Panc1 (cell line): Measurements from ENCODE around the gene DCANP1. TPM values are rescaled to one million over a fixed set of nuclear protein-coding genes. Genes with fewer than 3 reads are reported as not detected.

Source experiments
- ATAC-seq: fragments of 200-7000 bp; cut with Tn5 transposase; 2 replicates; pipeline ENCODE4 v1.9.1; 2020; ENCODE audit warnings: mild to moderate bottlenecking, moderate library complexity
- BruUV-seq: library from RNA; stranded (reverse); fragments of 400-500 nt; replicated peaks from 2 replicates; lab custom pipeline; 2021; lab: Mats Ljungman, UMichigan
- CTCF ChIA-PET: fragments of 300-600 bp; sonication (Branson Sonifier 250); formaldehyde crosslinking; loops from one replicate; lab custom pipeline; 2022; ENCODE audit warnings: antibody characterized with exemption; lab: Charles Lee
- POLR2A ChIA-PET: fragments of 300-600 bp; sonication (Branson Sonifier 250); formaldehyde crosslinking; loops from one replicate; lab custom pipeline; 2022; ENCODE audit warnings: antibody characterized with exemption; lab: Charles Lee
- DNase-seq: peaks from one replicate; pipeline ENCODE4 v3.0.0-alpha.2; 2010; ENCODE audit warnings: low read depth, low spot score
- H3K27ac ChIP-seq: 2 replicates; pipeline ENCODE4 v1.5.1; 2011; ENCODE audit warnings: mild to moderate bottlenecking, low read length, inconsistent platforms
- H3K27me3 ChIP-seq: fragments of 200-500 bp; sonication (Bioruptor generic); 2 replicates; pipeline ENCODE4 v1.6.0; 2014; ENCODE audit warnings: low read length, inconsistent platforms; ENCODE audit not compliant: control insufficient read depth, insufficient read depth
- H3K36me3 ChIP-seq: fragments of 200-500 bp; sonication (Bioruptor generic); 2 replicates; pipeline ENCODE4 v1.5.1; 2014; ENCODE audit warnings: inconsistent platforms, mild to moderate bottlenecking, low read length, moderate library complexity; ENCODE audit not compliant: control insufficient read depth, insufficient read depth
- H3K4me1 ChIP-seq: 2 replicates; pipeline ENCODE4 v1.5.1; 2011; ENCODE audit warnings: inconsistent platforms, mild to moderate bottlenecking, low read length, moderate library complexity; ENCODE audit not compliant: control insufficient read depth, insufficient read depth
- H3K4me3 ChIP-seq, 2 experiments: 2 replicates each; pipeline ENCODE4 v1.5.1; 2011 to 2012; ENCODE audit warnings: low read depth in 2 of 2, low read length in 2 of 2, mild to moderate bottlenecking in 2 of 2, inconsistent platforms in 1 of 2, moderate library complexity in 1 of 2
- H3K9me3 ChIP-seq: fragments of 200-500 bp; sonication (Bioruptor generic); 2 replicates; pipeline ENCODE4 v1.5.1; 2014; ENCODE audit warnings: low read depth, mild to moderate bottlenecking, inconsistent platforms, low read length, moderate library complexity; ENCODE audit not compliant: control insufficient read depth, insufficient read depth
- CTCF ChIP-seq: fragments of 450-650 bp; IDR thresholded peaks from 2 replicates; pipeline ENCODE4 v1.5.1; 2017; ENCODE audit warnings: mild to moderate bottlenecking
- POLR2AphosphoS5 ChIP-seq: IDR thresholded peaks from 2 replicates; pipeline ENCODE4 v1.6.1; 2012; ENCODE audit warnings: mild to moderate bottlenecking, low read depth, low read length, moderate library complexity
- REST ChIP-seq, 2 experiments: IDR thresholded peaks; 2 replicates each; pipeline ENCODE4 v1.6.1; 2011 to 2012; ENCODE audit warnings: low read depth in 2 of 2, control low read depth in 1 of 2, low read length in 1 of 2, mild to moderate bottlenecking in 1 of 2, moderate library complexity in 1 of 2; ENCODE audit not compliant: insufficient read depth in 1 of 2
- SIN3A ChIP-seq: IDR thresholded peaks from 2 replicates; pipeline ENCODE4 v1.6.1; 2012; ENCODE audit warnings: low read depth, mild to moderate bottlenecking, low read length, moderate library complexity, borderline replicate concordance; ENCODE audit not compliant: insufficient read depth
- TCF7L2 ChIP-seq: IDR thresholded peaks from 2 replicates; pipeline ENCODE4 v1.6.1; 2011; ENCODE audit warnings: mild to moderate bottlenecking, low read depth, low read length, inconsistent platforms
- in situ Hi-C: cut with HindIII; loops from 2 replicates; pipeline ENCODE4 v1.10.0; 2016; ENCODE audit warnings: low sequenced_read_pairs, low pct_unique_long_range_greater_than_20kb
- intact Hi-C: fragments of 100-400 bp; cut with micrococcal nuclease; formaldehyde crosslinking; loops from one replicate; pipeline ENCODE4 v1.10.0; 2022; ENCODE audit not compliant: unreplicated experiment
- total RNA-seq: library from RNA; stranded (reverse); gene quantifications from one replicate; pipeline ENCODE4 v1.2.1, GENCODE V29; 2021; ENCODE audit not compliant: unreplicated experiment

The DCANP1 gene
- total RNA-seq, 1 experiment from 2014 or later = not detected

- intact Hi-C loops = no loop called here
- ChIA-PET POLR2A (no interaction called here), CTCF (interaction anchor here (0.6 to 0.7 kb wide), 2 partner anchors 9 to 56 kb away, joined by 5 to 8 read pairs; no protein-coding TSS in a partner anchor)
- no peak overlapping the region for H3K4me3 ChIP-seq
- DNase-seq (no peak), ATAC-seq (no peak)
- no TSS peak for BruUV-seq
- H3K36me3 ChIP-seq = peaks cover 5% of the 10 kb centered on the region; the same call in 1 of the 2 replicates
- H3K27me3 ChIP-seq = peaks cover 4% of the 10 kb centered on the region; the same call in 1 of the 2 replicates
- peaks cover 15% of the 10 kb centered on the region for H3K4me1 ChIP-seq
- TF ChIP-seq TCF7L2 = no peak
- TF ChIP-seq CTCF = no peak
- TF ChIP-seq SIN3A = no peak
- no peak for TF ChIP-seq POLR2AphosphoS5
- no peak for TF ChIP-seq REST (IDR thresholded peaks at IDR 0.05; ENCODE audit: insufficient read depth in 1 of 2, low read depth in 2 of 2, low read length in 1 of 2)
- in situ Hi-C loops = no loop called here
- H3K9me3 ChIP-seq = no peaks in the 10 kb centered on the region
- no peak overlapping the region for H3K27ac ChIP-seq
These were observed 45.1 kb downstream of the DCANP1 start for GRCh38 chr5:135402031-135402430.

- ChIA-PET CTCF (no interaction called here), POLR2A (no interaction called here)
- H3K4me1 ChIP-seq = peaks cover 22% of the 10 kb centered on the region
- H3K27ac ChIP-seq = no peak overlapping the region
- TF ChIP-seq REST (IDR thresholded peaks at IDR 0.05; ENCODE audit: insufficient read depth in 1 of 2, low read depth in 2 of 2, low read length in 1 of 2) (no peak), POLR2AphosphoS5 (no peak), SIN3A (no peak), CTCF (no peak), TCF7L2 (no peak)
- BruUV-seq = no TSS peak
- H3K27me3 ChIP-seq = no peaks in the 10 kb centered on the region; the same call in 1 of the 2 replicates
- ATAC-seq (no peak), DNase-seq (no peak)
- in situ Hi-C loops (no loop called here), intact Hi-C loops (no loop called here)
- H3K36me3 ChIP-seq = peaks cover 5% of the 10 kb centered on the region; the same call in 1 of the 2 replicates
- no peaks in the 10 kb centered on the region for H3K9me3 ChIP-seq
- H3K4me3 ChIP-seq = no peak overlapping the region
These were observed 46.3 kb downstream of the DCANP1 start for GRCh38 chr5:135400866-135401265.
